CD4-positive, alpha-beta T cell treated with Interleukin-4 for 4 hours (primary cell): ENCODE measurements around the gene UGGT1.
"Not testable (repeated sequence)": the region's sequence is repeated elsewhere in the genome, so short reads cannot be mapped to it uniquely, and the experiment has no call there.

ENCODE experiments used
- DNase-seq: peaks from one replicate; pipeline ENCODE4 v3.0.0-alpha.2; 2020

Gene UGGT1

GRCh38 chr2:128177315-128177714, 86.3 kb downstream of the UGGT1 start:
- DNase-seq, result no peak

- DNase-seq, result no peak
Measured at GRCh38 chr2:128178149-128178649, 87.2 kb downstream of the UGGT1 start.

DNA sequence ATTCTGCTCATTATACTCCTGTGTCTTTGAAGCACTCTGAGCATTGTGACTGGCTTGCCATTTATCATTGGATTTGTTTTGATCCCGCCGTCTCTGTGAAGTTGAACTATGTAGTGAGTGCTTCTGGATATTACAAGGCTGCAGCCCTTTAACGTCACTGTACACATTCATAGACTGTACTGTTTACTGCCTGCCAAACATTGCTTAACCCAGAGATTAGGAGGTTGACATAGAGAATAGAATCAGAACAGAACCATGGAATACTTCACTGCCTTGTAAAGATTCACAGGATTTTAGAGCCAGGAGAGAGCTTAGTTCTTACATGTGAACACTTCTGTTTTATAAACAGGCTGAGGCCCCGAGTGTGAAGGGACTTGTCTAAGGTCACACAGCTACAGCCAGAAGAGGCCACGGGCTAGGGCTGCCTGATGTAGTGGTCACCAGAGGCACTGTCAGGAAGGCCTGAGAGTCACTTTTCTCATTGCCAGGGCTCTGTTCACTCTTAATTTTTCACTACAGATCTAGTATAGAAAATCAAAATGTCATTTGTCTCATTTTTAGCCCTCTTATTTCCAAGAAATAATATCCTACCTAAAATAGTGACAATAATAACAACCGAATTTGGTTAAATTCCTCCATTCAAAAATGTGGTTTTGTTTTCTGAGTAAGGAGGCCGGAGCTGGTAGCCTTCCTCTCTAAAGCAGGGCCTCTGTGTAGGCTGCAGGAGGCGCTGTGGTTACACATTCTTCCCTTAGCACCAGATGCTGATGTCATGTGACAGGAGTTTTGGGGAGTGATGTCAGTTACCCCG, 87.9 kb downstream of the UGGT1 start:
- DNase-seq, result peak; percentile 40

- no peak for DNase-seq
Measured at GRCh38 chr2:128179461-128179755, 88.4 kb downstream of the UGGT1 start.

DNA sequence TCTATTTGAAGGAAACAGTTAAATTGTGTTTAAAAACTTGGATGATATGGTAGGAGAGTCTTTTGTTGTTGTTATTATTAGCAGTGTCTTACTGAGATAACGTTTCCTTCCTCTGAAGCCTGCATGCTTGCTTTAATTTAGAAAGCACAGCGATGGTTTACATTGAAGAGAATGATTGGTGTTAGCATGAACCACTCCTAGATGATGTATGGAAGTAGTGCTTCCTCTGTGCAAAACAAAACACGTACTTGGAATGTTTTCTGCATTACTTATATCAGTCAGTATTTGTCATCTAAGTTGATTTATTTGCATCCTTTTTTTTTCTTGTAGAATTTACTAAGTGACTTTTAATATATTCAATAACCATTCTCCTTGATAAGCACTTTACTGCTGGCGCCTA, 89.0 kb downstream of the UGGT1 start:
- no peak for DNase-seq

- DNase-seq, result no peak
Measured at GRCh38 chr2:128185576-128185975, 94.6 kb downstream of the UGGT1 start.

- DNase-seq, result no peak
Measured at GRCh38 chr2:128187032-128187654, 96.1 kb downstream of the UGGT1 start.

- no peak for DNase-seq
Measured at GRCh38 chr2:128195435-128195984, 104.5 kb downstream of the UGGT1 start.

DNA sequence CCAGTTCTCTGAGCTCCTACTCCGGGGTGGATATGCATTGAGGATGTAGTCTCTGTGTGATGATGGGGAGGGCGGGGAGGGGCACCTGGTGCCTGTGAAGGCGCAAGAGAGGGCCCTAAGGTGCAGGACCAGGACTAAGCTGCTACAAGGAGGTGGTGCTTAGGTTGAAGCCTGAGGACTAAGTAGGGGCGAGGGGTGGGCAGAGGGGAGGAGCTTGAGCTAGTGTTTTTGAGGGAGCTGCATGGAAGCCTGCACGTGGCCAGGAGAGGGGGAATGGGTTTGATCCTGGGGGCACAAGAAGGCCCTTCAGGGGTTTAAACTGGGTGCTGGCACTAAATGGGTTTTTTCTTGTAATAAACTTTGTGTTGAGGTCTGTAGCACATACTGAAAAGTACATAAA, 105.0 kb downstream of the UGGT1 start:
- no peak for DNase-seq

DNA sequence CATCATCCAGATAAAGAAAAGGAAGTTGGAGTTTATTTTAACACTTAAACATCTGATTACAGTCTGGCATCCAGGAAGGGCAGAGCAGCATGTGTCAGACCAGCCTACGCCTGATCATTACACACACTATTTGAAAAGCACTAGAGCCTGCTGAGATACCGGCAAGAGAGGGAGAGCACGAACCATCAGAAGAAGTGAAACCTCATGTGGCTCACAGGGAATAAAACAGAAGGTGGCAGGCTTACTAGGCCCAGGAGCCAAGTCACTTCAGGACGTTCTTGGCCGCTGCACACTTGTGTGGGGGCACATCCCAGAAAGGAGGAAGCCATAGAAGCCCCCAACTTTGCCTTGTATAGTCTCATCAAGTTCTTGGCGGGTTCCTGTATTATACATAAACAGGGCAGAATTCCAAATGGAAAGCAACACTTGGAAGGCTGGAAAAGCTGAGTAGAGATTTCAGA, 105.5 kb downstream of the UGGT1 start:
- DNase-seq, result no peak

DNA sequence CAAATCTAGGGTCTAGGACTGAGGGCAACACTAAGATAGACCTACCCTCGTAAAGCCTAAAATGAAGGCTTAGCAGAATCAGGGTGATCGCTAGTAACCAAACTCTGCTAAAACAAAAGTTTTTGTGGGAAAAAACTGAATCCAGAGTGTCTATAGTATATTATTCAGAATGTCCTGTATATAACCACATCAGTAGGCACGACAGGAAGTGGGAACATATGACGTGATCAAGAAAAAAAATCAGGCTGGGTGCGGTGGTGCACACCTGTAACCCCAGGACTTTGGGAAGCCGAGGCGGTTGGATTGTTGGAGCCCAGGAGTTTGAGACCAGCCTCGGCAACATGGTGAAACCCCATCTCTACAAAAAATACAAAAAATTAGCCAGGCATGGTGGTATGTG, 106.1 kb downstream of the UGGT1 start:
- no peak for DNase-seq

- DNase-seq, result no peak
Measured at GRCh38 chr2:128198656-128199055, 107.7 kb downstream of the UGGT1 start.

GRCh38 chr2:128199141-128199540, 108.1 kb downstream of the UGGT1 start:
- DNase-seq, result no peak

GRCh38 chr2:128202791-128203190, 111.8 kb downstream of the UGGT1 start:
- no peak for DNase-seq

GRCh38 chr2:128206245-128206644, 115.2 kb downstream of the UGGT1 start:
- no peak for DNase-seq

DNA sequence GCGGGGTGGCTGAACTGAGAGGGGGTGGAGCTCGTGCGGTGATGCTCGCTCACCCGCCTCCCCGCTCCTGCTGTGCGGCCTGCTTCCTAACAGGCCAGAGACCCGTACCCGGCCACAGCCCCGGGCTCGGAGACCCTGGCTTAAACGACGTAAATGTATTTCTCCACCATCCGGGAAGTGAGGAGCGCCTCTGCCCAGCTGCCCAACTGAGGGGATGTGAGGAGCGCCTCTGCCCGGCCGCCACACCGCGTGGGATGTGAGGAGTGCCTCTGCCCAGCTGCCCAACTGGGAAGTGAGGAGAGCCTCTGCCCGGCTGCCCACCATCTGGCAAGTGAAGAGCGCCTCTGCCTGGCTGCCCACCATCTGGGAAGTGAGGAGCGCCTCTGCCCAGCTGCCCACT, 117.0 kb downstream of the UGGT1 start:
- no peak for DNase-seq

- DNase-seq, result not testable (repeated sequence)
Measured at GRCh38 chr2:128208631-128209324, 117.8 kb downstream of the UGGT1 start.

DNA sequence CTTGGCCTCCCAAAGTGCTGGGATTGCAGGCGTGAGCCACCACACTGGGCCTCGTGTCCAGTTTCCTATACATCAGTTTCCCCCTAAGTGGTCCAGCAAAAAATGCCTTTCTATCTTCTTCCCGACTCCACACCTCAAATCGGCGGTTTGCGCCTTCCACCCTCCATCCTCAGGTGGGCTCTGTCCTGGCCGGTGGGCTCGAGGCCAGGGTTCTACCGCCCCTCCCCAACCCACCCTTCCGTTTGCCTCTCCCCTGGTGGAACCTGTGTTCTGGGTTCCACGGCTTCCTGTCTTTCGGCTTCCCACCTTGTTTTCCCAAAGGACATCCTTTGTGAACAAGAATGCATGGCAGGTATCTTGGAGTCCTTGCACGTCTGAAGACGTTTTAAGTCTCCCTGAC, 123.3 kb downstream of the UGGT1 start:
- no peak for DNase-seq

DNA sequence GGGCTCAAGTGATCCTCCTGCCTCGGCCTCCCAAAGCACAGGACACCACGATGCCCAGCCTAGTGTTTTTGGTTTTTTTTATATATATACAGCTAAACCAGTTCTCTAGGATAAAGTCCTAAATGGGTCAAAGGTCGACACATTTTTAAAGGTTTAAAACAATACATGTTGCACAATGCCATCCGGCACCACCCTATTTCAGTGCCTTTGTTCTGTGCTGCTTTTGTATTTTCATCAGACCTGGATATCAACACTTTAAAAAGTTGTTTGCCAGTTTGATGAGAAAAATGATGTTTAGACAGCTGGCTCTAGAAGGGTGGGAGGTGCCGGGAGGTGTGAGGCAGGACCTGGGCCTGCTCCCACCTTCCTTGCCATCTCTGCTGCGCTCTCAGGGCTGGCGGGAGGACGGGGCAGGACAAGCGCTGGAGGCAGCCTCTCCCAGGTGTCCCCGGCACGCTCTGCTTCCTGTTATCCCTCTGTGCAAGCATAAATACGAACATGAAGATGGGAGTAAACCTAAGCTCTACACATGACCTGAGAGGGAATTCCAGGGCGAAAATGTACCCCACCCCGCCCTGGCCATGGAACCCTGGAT, 124.0 kb downstream of the UGGT1 start:
- no peak for DNase-seq

- DNase-seq, result no peak
Measured at GRCh38 chr2:128215897-128216642, 125.1 kb downstream of the UGGT1 start.

DNA sequence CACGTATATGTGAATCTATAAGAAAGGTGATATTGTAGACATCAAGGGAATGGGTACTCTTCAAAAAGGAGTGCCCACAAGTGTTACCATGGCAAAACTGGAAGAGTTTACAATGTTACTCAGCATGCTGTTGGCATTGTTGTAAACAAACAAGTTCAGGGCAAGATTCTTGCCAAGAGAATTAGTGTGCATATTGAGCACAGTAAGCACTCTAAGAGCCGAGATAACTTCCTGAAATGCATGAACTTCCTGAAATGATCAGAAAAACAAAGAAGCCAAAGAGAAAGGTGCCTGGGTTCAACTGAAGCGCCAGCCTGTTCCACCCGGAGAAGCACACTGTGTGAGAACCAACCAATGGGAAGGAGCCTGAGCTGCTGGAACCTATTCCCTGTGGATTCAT, 126.7 kb downstream of the UGGT1 start:
- DNase-seq, result no peak

- DNase-seq, result no peak
Measured at GRCh38 chr2:128219891-128220290, 128.9 kb downstream of the UGGT1 start.
